Thymus (tissue), 11 donors: ENCODE results near the gene LGALS7B. TPM values are rescaled to one million over a fixed set of nuclear protein-coding genes. Genes with fewer than 3 reads are reported as not detected.
"Not testable (repeated sequence)": the region's sequence is repeated elsewhere in the genome, so short reads cannot be mapped to it uniquely, and the experiment has no call there.

Experiments
- DNase-seq, 9 donors: peaks; one replicate each; pipeline ENCODE4 v3.0.0-alpha.2; 2013; ENCODE audit warnings: low spot score in 9 of 9, low read depth in 6 of 9, missing footprints in 1 of 9
- H3K27ac ChIP-seq, 2 donors: one replicate each; pipeline ENCODE4 v1.5.1; 2013; ENCODE audit warnings: control low read depth in 1 of 2, low read depth in 1 of 2, low read length in 1 of 2, mild to moderate bottlenecking in 1 of 2, moderate library complexity in 1 of 2
- H3K27me3 ChIP-seq, 2 donors: one replicate each; pipeline ENCODE4 v1.5.1; 2013; ENCODE audit warnings: low read length in 1 of 2; ENCODE audit not compliant: control insufficient read depth in 2 of 2, insufficient read depth in 1 of 2
- H3K36me3 ChIP-seq, 2 donors: one replicate each; pipeline ENCODE4 v1.5.1; 2013; ENCODE audit warnings: low read length in 1 of 2, mild to moderate bottlenecking in 1 of 2, moderate library complexity in 1 of 2; ENCODE audit not compliant: control insufficient read depth in 2 of 2, insufficient read depth in 2 of 2
- H3K4me1 ChIP-seq, 2 donors: one replicate each; pipeline ENCODE4 v1.5.1; 2013; ENCODE audit warnings: low read length in 2 of 2; ENCODE audit not compliant: control insufficient read depth in 2 of 2, insufficient read depth in 2 of 2
- H3K4me3 ChIP-seq, 2 donors: one replicate each; pipeline ENCODE4 v1.5.1; 2013; ENCODE audit warnings: low read length in 2 of 2, control low read depth in 1 of 2, mild to moderate bottlenecking in 1 of 2
- H3K9me3 ChIP-seq, 2 donors: one replicate each; pipeline ENCODE4 v1.5.1; 2013; ENCODE audit warnings: low read length in 1 of 2, mild to moderate bottlenecking in 1 of 2; ENCODE audit not compliant: control insufficient read depth in 2 of 2, insufficient read depth in 1 of 2
- WGBS: extraction: QIAGEN DNeasy Blood & Tissue Kit; methylation state at CpG from one replicate; pipeline ENCODE4 v1.1.7; 2013; 5-methylcytosine and 5-hydroxymethylcytosine counted together
- polyA plus RNA-seq: library from polyadenylated mRNA; stranded (reverse); fragments of 200-250 nt; gene quantifications from one replicate; pipeline ENCODE4 v1.2.3, GENCODE V29; 2013
- total RNA-seq: library from RNA; stranded (reverse); fragments of 120-200 nt; gene quantifications from one replicate; pipeline ENCODE4 v1.2.4, GENCODE V29; 2013
- donor health status: healthy.

Gene LGALS7B
- total and polyA plus RNA-seq, 2 donors = 14.7 to 234 TPM

GRCh38 chr19:38799104-38799503 is 10.1 kb downstream of the LGALS7B start:
- H3K27me3 ChIP-seq = peaks cover 0 to 4% of the 10 kb centered on the region in 2 donors
- no peak overlapping the region for H3K27ac ChIP-seq
- 96% methylated on average over 10 of the region's 10 CpGs for WGBS
- no peaks in the 10 kb centered on the region for H3K9me3 ChIP-seq
- no peak overlapping the region for H3K4me3 ChIP-seq
- H3K36me3 ChIP-seq = no peaks in the 10 kb centered on the region
- DNase-seq = no peak
- H3K4me1 ChIP-seq = no peaks in the 10 kb centered on the region

DNA sequence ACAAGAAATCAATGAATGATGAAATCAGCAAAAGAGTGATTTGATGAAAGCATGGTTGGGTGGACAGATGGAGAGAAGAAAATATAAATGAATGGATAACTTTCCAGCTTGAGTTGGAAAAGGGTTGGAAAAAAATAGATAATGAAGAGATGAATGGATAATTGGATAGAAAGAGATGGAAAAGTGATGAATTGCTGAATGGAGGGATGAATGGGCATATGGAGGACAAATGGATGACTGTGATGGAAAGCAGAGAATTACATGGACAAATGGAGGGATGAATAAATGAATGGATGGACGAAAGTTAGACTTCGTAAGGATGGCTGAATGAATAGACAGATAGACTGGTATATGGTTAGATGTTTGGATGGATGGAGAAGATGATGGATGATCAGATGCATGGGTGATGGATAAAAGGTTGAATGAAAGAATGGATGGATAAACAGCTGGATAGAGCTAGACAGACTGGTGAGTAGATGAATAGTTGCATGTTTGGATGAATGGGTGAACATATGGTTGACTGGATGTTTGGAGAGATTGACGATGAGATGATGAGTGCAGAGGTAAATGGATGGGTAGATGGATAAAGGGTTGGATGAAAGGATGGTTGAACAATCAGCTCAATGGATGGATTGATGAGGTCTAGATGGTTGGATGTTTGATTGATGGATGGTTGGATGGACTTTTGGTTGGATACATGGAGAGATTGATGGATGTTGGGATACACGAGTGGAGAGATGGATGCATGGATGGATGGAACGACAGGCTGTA is 11.8 kb downstream of the LGALS7B start:
- 94% methylated on average over 5 of the region's 5 CpGs for WGBS
- Histone ChIP-seq H3K4me3 (no peak overlapping the region), H3K36me3 (no peaks in the 10 kb centered on the region), H3K4me1 (no peaks in the 10 kb centered on the region), H3K27ac (no peak overlapping the region), H3K27me3 (no peaks in the 10 kb centered on the region), H3K9me3 (no peaks in the 10 kb centered on the region)
- DNase-seq = no peak

DNA sequence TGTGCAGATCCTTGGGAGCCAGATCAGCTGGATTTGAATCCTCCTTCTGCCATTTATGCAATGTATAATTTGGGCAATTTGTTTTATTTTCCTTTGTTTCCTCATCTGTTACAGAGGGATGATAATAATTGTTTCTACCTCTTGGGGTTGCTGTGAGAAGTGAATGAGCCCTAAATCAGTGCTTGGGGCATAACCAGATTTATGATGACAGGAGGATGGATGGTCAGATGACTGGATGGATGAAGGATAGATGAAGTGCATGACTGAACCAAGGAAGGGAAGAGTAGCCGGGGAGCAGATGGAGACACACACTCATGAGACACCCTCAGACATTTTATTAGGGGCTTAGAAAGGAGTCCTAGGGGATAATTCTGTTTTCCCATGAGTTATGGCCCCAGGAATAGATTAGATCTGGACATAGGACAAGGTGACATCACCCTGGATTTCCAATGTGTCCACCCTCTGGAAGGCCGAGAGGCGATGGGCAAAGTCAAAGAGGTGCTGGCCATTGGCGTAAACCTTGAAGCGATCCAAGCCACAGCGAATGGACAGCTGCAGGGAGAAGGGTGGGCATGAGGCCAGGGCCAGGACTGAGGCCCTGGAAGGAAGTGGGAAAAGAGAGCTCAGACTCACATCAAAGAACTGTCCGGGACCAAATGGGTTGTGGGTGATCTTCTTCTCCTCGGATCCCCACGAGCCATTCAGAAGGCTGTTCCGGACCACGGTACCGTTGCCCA is 12.5 kb downstream of the LGALS7B start:
- no peaks in the 10 kb centered on the region for H3K9me3 ChIP-seq
- H3K4me3 ChIP-seq = no peak overlapping the region
- 97% methylated on average over 12 of the region's 12 CpGs for WGBS
- DNase-seq = no peak
- H3K4me1 ChIP-seq = no peaks in the 10 kb centered on the region
- no peaks in the 10 kb centered on the region for H3K27me3 ChIP-seq
- no peaks in the 10 kb centered on the region for H3K36me3 ChIP-seq
- no peak overlapping the region for H3K27ac ChIP-seq

DNA sequence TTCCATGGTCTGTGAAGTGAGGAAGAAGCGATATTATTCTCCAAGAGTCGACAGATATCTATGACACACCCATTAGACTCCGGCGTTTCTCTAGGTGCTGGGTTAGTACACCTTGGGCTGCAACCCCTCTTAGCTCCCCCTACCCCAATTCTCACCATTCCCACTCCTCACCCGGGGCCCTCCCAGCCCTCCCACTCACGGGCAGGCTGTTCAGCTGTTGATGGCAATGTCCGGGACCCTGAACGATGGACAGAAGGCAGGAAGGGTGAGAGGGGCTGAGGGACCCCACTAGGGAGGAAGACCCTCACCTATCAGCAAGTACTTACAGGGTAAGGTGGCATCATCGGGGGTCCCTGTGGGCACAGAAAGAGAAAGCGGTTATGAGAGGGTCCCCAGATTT is 14.5 kb downstream of the LGALS7B start:
- H3K4me1 ChIP-seq = no peaks in the 10 kb centered on the region
- no peak for DNase-seq
- WGBS = 95% methylated on average over 10 of the region's 10 CpGs
- no peaks in the 10 kb centered on the region for H3K9me3 ChIP-seq
- no peak overlapping the region for H3K4me3 ChIP-seq
- H3K36me3 ChIP-seq = no peaks in the 10 kb centered on the region
- H3K27ac ChIP-seq = no peak overlapping the region
- no peaks in the 10 kb centered on the region for H3K27me3 ChIP-seq

DNA sequence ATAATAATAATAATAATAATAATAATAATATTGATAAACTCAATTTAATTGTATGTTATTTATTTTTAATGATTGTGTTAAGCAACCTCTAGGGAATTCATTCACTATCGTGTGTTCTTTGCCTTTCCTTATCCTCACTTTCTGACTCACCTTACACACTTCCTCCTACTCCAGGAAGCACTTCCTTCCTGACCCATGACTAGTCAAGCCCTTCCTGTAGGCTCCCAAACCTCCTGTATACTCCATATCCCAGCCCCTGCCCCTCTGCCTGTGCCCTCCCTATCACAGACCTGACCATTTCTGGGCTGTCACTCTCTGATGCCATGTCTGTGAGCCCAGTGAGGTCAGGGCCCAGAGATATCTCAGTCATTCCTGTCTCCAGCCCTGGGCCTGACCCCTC is 16.2 kb downstream of the LGALS7B start:
- DNase-seq = no peak
- Histone ChIP-seq H3K27me3 (no peaks in the 10 kb centered on the region), H3K27ac (no peak overlapping the region), H3K4me1 (no peaks in the 10 kb centered on the region), H3K36me3 (no peaks in the 10 kb centered on the region), H3K4me3 (no peak overlapping the region), H3K9me3 (no peaks in the 10 kb centered on the region)
- 98% methylated on average over 1 of the region's 1 CpG for WGBS

DNA sequence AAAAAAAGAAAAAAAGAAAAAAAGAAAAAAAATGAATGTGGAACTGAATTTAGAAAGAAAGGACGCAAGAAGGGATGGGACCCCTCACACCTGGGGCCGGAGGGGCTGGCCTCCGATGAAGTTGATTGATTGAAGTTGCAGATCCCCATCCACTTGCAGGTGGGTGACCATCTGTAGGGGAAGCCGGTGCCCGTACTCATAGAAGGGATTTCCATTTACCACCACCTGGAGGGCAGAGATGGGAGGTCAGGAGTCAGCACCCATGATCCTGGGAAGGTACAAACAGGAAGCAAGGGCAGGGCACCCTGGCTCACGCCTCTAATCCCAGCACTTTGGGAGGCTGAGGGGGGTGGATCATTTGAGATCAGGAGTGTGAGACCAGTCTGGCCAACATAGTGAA is 17.4 kb downstream of the LGALS7B start:
- H3K4me3 ChIP-seq = no peak overlapping the region
- H3K4me1 ChIP-seq = no peaks in the 10 kb centered on the region
- no peaks in the 10 kb centered on the region for H3K36me3 ChIP-seq
- WGBS = 95% methylated on average over 6 of the region's 6 CpGs
- no peaks in the 10 kb centered on the region for H3K9me3 ChIP-seq
- H3K27me3 ChIP-seq = no peaks in the 10 kb centered on the region
- no peak for DNase-seq
- H3K27ac ChIP-seq = no peak overlapping the region

DNA sequence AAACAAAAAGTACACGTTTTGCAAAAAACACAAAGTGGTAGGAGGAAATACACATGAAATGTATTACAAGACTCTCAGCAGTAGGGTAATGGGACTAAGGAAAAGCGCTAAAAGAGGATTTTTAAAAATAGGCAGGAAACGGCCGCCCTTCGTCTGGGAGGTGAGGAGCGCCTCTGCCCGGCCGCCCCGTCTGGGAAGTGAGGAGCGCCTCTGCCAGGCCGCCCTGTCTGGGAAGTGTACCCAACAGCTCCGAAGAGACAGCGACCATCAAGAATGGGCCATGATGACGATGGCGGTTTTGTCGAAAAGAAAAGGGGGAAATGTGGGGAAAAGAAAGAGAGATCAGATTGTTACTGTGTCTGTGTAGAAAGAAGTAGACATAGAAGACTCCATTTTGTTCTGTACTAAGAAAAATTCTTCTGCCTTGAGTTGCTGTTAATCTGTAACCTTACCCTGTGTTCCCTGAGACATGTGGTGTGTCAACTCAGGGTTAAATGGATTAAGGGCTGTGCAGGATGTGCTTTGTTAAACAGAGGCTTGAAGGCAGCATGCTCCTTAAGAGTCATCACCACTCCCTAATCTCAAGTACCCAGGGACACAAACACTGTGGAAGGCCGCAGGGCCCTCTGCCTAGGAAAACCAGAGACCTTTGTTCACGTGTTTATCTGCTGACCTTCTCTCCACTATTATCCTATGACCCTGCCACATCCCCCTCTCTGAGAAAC is 18.5 kb downstream of the LGALS7B start:
- not testable (repeated sequence) for H3K9me3 ChIP-seq, H3K27me3 ChIP-seq, H3K27ac ChIP-seq, DNase-seq, H3K4me1 ChIP-seq, H3K4me3 ChIP-seq, H3K36me3 ChIP-seq
- WGBS = 86% methylated on average over 13 of the region's 18 CpGs

- Histone ChIP-seq H3K27me3 (no peaks in the 10 kb centered on the region), H3K4me3 (no peak overlapping the region), H3K36me3 (no peaks in the 10 kb centered on the region), H3K4me1 (no peaks in the 10 kb centered on the region), H3K27ac (no peak overlapping the region), H3K9me3 (no peaks in the 10 kb centered on the region)
- DNase-seq = no peak
- WGBS = 97% methylated on average over 17 of the region's 17 CpGs
These were observed 19.7 kb downstream of the LGALS7B start for GRCh38 chr19:38808741-38809140.
